HG03378 (cell line): ENCODE measurements around the gene OVOL1.

Source experiments
- ATAC-seq: cut with Tn5 transposase; IDR thresholded peaks from one replicate; pipeline ENCODE4 v1.9.1; 2021; ENCODE audit warnings: mild to moderate bottlenecking, moderate library complexity; ENCODE audit not compliant: unreplicated experiment

Gene OVOL1

GRCh38 chr11:65777821-65778361 is 9.0 kb upstream of the OVOL1 start:
- no peak for ATAC-seq

DNA sequence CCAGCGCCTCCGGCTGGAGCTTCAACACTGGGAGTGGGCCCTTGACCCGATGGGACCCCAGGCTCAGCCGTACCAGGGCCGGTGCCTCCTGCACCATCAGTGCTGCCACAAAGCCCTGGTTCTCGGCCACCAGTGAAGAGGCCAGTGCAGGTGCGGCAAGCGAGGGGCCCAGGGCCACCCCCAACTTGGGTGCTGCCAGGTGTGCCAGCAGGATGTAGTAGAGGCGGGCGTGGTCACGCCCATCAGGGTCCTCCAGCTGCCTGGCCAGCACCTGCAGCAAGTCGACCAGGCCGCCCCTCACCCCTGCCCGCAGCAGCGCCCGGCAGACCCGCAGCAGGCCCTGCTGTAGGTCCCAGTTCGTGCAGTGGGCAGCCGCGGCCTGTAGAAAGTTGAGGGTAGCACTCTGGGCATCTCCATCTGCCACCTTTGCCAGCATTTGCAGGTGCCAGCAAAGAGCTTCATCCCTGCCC is 8.4 kb upstream of the OVOL1 start:
- ATAC-seq = no peak

- no peak for ATAC-seq
These were observed 7.8 kb upstream of the OVOL1 start for GRCh38 chr11:65778901-65779668.

DNA sequence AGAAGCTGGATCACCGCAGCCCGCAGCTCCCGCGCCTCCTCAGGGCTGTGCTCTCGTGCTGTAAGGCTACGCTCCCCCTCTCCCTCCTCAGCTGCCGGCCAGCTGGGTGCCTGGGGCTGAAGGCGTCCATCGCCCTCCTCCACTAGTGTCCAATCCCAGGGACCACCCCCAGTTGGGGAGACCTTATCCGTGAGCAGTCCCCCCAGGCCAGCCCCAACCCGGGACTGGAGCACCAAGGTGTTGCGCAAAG is 7.3 kb upstream of the OVOL1 start:
- ATAC-seq = no peak

GRCh38 chr11:65779919-65780769 is 6.7 kb upstream of the OVOL1 start:
- ATAC-seq = no peak

GRCh38 chr11:65780770-65781151 is 6.1 kb upstream of the OVOL1 start, which contains the start of gene AP5B1:
Gene AP5B1, minus strand, starts transcription at chr11:65780976. Its CDS starts 385 bp downstream, at chr11:65780591.
- ATAC-seq = no peak

DNA sequence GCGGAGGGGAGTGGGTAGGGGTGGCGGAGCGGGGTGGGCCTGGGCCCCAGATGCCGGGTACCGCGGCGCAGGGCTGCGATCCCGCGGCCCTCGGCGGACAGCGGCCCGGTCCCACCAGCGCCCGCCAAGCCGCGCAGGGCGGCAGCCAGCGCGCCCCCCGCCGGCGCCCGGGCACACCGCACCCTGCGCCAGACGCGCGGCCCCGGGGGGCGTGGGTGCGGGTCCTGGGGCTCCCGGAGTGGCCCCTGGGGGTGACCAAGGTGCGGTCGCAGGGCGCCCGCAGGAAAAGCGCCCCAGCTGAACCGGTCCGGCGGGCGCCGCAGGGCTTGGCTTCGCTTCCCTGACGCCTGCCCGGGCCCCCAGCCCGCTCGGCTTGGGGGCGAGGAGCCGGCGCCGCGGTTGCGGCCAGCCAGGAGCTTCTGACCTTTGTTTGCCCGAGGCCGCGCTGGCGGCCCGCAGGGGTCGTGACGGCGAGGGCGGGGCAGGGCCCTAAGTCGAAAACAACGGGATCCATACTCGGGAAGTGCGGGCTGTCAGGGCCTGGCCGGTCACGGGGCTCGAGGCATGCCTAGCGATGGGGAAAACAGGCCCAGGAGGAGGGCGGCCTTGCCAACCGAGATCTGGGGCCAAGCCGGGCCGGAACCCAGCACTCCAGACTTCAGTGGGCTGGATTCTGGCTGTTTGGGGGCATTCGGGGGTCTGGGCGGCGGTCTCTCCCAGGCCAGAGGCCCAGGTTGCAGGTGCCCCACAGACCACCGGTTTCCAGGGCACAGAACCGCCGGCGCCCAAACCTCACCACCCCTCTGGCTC is 5.5 kb upstream of the OVOL1 start:
- no peak for ATAC-seq

DNA sequence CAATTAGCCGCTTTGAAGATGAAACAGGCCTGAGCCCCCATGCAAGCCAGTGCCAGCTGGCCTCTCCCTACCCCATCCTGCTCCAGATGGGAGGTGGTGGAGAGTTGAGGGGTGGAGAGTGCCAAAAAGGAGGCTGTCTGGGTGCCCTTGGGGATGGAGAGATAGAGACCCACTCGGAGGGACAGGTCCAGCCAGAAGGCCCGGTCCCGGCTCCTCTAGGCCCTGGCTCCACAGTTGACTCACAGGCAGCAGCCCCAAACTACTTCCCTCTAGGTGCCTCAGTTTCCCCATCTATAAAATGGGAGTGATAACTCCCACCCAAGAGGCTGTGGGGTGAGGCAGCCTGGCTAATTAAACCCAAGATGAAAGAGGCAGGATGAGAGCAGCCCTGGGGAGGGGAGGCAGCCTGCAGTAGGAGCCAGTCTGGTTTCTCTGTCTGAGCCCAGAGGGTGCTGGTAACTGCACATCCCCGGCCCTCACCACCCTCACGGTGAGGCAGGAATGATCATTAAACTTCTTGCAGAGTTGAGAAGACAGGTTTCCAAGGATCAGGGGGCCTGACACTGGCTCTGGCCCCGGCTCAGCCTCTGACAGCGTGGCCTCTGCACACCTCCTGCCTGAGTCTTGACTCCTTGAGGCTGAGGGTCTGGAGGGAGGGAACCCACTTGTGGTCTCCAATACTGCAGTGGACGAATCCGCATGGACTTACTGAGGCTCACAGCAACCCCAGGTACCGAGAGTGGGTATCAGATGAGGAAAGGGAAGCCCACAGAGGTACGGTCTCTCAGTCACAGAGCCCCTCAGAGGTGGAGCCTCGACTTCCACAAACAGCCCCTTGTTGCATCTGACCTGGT is 4.7 kb upstream of the OVOL1 start:
- ATAC-seq = no peak

DNA sequence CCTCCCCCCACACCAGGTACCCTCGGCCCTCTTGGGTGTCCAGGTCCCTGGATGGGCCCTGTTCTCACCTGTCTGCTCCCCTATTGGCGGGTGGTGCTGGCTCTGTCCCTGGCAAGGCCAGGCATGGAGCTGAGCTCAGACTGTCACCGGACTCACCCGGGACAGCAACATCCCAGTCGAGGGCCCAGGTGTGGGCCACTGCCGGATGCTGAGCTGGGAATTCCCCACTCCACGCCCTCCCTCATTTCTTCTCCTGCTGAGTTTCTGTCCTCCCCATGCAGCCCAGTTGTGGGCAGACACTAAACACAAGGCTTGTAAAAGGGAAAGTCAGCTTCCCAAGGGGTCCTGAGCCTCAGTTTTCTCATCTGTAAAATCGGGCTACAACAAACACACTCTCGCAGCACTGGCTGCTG is 4.0 kb upstream of the OVOL1 start:
- no peak for ATAC-seq

DNA sequence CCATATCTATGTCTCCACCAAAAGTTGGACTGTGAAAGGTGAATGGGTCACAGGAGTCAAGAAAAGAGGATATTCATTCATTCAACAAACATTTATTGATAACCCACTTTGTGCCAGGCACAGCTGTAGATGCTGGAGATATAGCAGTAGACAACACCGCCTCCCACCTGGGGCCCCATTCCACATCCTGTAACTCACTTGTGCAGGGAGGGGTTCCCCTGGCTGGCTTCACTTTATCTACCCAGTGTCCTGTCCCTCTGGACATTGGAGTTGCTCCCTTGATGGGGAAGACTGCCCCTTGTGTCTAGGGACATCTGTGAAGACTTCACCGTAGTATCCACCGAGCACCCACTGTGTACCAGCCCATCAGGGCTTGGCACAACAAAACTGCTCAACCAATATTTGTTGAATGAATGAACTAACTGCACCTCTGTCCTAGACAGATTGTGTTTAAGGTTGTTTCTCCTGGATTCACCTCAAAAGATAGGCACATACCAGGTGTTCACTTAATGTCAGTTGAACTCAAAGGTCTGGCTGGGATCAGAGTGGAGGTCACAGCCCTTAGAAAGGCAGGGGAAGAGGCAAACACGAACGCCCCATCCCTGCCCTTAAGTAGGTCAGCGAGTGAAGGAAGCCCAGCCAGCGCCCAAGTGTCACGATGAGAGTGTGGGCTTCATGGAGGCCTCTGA is 1.4 kb upstream of the OVOL1 start:
- no peak for ATAC-seq

DNA sequence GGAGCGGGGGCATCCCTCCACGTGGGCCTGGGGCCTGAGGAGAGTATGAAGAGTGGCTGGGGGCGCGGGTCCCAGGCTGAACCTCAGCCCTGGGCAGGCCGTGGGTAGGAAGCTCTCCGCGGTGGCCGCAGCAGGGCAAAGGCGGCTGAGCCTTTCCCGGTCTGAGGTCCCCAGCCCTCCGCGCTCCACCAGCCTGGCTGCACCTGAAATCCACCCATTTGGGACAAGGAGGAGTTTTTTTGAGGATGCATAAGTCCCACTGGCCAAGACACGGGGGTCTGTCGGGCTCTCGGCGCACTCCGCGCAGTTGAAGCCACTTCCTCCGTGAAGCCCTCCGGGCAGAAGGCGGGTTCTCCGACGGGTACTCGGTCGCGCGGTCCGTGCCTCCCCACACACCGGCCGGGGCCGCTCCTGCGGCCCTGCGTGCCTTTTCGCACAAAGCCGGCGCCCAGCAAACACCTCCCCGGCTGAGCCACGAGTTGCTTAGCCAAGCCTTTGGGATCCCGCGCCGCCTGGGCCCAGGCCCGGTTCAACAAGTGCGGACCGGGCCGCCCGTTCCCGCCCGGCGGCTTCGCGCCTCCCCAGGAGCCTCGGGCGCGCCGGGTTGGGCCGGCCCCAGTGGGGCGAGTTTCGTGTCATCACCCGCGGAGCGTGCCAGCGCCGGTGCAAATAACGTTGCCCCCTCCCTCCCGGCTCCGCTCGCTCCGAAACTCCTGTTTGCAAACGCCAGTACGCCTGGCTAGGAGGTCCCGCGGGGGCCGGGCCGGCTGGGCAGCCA is 666 bp upstream of the OVOL1 start:
- no peak for ATAC-seq

GRCh38 chr11:65787649-65788622 is 1.1 kb downstream of the OVOL1 start:
- no peak for ATAC-seq

DNA sequence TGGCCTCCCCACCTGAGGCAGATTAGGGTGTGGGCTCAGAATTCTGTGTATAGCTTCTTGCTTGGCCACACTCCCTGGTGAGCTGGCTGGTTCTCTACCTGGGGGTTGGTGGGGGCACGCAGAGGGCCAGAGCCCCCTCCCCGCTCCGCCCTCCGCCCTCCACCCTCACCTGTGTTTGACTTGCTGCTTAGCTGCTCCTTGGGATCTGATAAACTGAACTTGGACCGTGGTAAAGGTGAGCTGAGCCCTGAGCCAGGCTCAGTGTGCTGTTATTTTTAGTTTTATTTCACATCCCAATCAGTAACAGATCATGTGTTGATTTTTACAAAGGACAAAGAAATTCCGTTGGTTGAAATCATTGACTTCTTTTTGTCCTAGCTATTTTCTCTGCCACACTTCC is 2.0 kb downstream of the OVOL1 start:
- no peak for ATAC-seq

GRCh38 chr11:65789230-65790103 is 2.6 kb downstream of the OVOL1 start:
- no peak for ATAC-seq

DNA sequence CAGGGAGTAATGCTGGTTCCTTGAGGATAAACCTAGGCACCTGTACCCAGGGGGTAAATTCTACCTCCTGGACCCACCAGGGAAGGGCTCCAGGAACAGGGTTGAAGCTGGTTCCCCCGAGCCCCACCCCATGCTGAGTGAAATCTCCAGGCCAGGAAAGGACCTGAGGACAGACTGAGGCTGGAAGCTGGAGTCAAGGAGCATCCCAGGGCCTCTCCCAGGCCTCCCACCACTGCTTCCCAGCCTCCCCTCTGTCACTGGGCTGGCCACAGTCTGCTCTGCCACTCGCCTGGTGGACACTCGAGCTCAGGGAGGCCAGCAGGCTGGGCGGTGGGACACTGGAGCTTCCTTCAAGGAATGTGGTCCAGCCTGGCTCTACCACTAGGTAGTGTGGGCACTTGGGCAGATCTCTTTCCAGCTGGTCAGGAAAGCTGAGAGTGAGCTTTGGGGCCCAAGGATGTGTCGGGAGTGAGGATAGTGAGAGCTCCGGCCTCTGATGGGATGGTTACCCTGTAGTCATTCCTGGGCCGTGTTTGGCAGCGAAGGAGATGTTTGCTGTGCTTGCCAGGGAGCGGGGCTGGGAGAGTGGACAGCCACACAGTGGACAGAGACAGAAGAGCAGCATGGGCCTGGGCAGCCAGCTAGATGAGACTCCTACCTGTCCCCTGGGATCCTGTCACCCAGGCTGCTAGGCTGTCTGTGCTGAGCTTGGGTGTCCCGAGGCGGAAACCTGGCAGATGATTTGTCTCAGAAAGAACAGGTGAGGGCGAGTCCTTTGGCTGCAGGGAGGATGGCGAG is 3.4 kb downstream of the OVOL1 start:
- ATAC-seq = no peak
